ENCODE measurements around the gene AFF3. TPM values are rescaled to one million over a fixed set of nuclear protein-coding genes. Genes with fewer than 3 reads are reported as not detected.

The AFF3 gene
- total and polyA plus RNA-seq, 2 of the 4 experiments (the other 2 are of a cell fraction): 12.9 to 14.3 TPM

- DNase-seq (no peak), ATAC-seq (ENCODE audit: low read depth) (no peak)
- no peak for TF ChIP-seq POLR2A (IDR thresholded peaks at IDR 0.05; ENCODE audit: low read depth, low read length)
- TF ChIP-seq, protein P1, sequence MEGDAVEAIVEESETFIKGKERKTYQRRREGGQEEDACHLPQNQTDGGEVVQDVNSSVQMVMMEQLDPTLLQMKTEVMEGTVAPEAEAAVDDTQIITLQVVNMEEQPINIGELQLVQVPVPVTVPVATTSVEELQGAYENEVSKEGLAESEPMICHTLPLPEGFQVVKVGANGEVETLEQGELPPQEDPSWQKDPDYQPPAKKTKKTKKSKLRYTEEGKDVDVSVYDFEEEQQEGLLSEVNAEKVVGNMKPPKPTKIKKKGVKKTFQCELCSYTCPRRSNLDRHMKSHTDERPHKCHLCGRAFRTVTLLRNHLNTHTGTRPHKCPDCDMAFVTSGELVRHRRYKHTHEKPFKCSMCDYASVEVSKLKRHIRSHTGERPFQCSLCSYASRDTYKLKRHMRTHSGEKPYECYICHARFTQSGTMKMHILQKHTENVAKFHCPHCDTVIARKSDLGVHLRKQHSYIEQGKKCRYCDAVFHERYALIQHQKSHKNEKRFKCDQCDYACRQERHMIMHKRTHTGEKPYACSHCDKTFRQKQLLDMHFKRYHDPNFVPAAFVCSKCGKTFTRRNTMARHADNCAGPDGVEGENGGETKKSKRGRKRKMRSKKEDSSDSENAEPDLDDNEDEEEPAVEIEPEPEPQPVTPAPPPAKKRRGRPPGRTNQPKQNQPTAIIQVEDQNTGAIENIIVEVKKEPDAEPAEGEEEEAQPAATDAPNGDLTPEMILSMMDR (conservative IDR thresholded peaks at IDR 0.05; ENCODE audit: low read depth, low read length): no peak
- no peak for TF ChIP-seq ELK1 (IDR thresholded peaks at IDR 0.05; ENCODE audit: borderline replicate concordance, low read depth, low read length)
- TF ChIP-seq MAFK (IDR thresholded peaks at IDR 0.05; ENCODE audit: low read depth, low read length): no peak
- CTCF ChIA-PET: no interaction called here
- dilution Hi-C loops (cut with HindIII; ENCODE audit: low sequenced_read_pairs, unreplicated experiment) (no loop called here), in situ Hi-C loops (cut with MboI; ENCODE audit: low sequenced_read_pairs) (no loop called here), intact Hi-C loops (cut with micrococcal nuclease) (no loop called here)
- H3K36me3 ChIP-seq (ENCODE audit: control insufficient read depth, insufficient read depth, low read length): peaks cover 14% of the 10 kb centered on the region; the same call in 1 of the 2 replicates
- H4K5ac ChIP-seq (ENCODE audit: low read depth, low read length): no peak overlapping the region
- WGBS, 2 experiments (ENCODE audit: extremely low coverage in 2 of 2, insufficient read length in 1 of 2): no CpG with 5 or more reads among the region's 2 CpGs
- H2BK5ac ChIP-seq (ENCODE audit: low read depth, low read length, poor library complexity, severe bottlenecking): no peak overlapping the region
- H3K18ac ChIP-seq (ENCODE audit: low read depth, low read length): no peak overlapping the region
- no peak overlapping the region for H3K4ac ChIP-seq (ENCODE audit: low read depth, low read length)
- POLR2A ChIA-PET (ENCODE audit: unreplicated experiment): no interaction called here
- peaks cover 2 to 8% of the 10 kb centered on the region in 2 experiments for H3K79me1 ChIP-seq (ENCODE audit: low read depth in 1 of 2, low read length in 2 of 2)
- no peak overlapping the region for H3K27ac ChIP-seq (ENCODE audit: insufficient read depth, low read length)
- H2BK120ac ChIP-seq (ENCODE audit: low read depth, low read length): no peak overlapping the region
- BruUV-seq (replicated peaks): no TSS peak
- H2BK15ac ChIP-seq (ENCODE audit: low read depth, low read length): no peak overlapping the region
- no peak overlapping the region for H3K4me3 ChIP-seq (ENCODE audit: insufficient read depth, low read depth, low read length)
- H3K9me1 ChIP-seq (ENCODE audit: insufficient read depth, low read length): peaks cover 2% of the 10 kb centered on the region; the same call in 1 of the 2 replicates
- no peak overlapping the region for H3K9ac ChIP-seq (ENCODE audit: low read depth, low read length)
- no peaks in the 10 kb centered on the region for H3K27me3 ChIP-seq (ENCODE audit: control insufficient read depth, insufficient read depth, low read length)
- no peak overlapping the region for H4K91ac ChIP-seq (ENCODE audit: insufficient read depth, low read depth, low read length)
- H3K23ac ChIP-seq (ENCODE audit: low read depth, low read length): no peak overlapping the region
- no peak overlapping the region for H3K4me2 ChIP-seq (ENCODE audit: low read depth, low read length)
- H4K20me1 ChIP-seq (ENCODE audit: insufficient read depth, low read length): no peaks in the 10 kb centered on the region
- H3K56ac ChIP-seq (ENCODE audit: extremely low read depth, insufficient read depth, low read length): no peak overlapping the region
- no peak overlapping the region for H2AFZ ChIP-seq (replicated peaks; ENCODE audit: low read length, poor library complexity)
- H2BK20ac ChIP-seq (ENCODE audit: low read depth, low read length): no peak overlapping the region
- H2AK5ac ChIP-seq (ENCODE audit: low read depth, low read length): no peak overlapping the region
- no peaks in the 10 kb centered on the region for H3K9me3 ChIP-seq (ENCODE audit: control insufficient read depth, insufficient read depth, low read length)
- H2AK9ac ChIP-seq (replicated peaks; ENCODE audit: low read depth, low read length, poor library complexity): no peak overlapping the region
- peaks cover 13% of the 10 kb centered on the region for H3K4me1 ChIP-seq (ENCODE audit: control insufficient read depth, insufficient read depth, low read length)
- H3K14ac ChIP-seq (replicated peaks; ENCODE audit: low read depth, low read length): no peak overlapping the region
- H4K8ac ChIP-seq (ENCODE audit: low read depth in 2 of 2, low read length in 2 of 2): no peak overlapping the region
Measured at GRCh38 chr2:99982744-99983143, 159.6 kb downstream of the AFF3 start.

Data from IMR-90 (cell line).